Left ventricle myocardium superior (tissue), 1 donor: Measurements from ENCODE around the gene ITPR2. TPM values are rescaled to one million over a fixed set of nuclear protein-coding genes. Genes with fewer than 3 reads are reported as not detected.
"Not testable (repeated sequence)": the region's sequence is repeated elsewhere in the genome, so short reads cannot be mapped to it uniquely, and the experiment has no call there.

Experiments used
- ATAC-seq: fragments of 200-7000 bp; cut with Tn5 transposase; one replicate; pipeline ENCODE4 v1.9.1; 2020; ENCODE audit warnings: mild to moderate bottlenecking, moderate library complexity
- DNase-seq: peaks from one replicate; pipeline ENCODE4 v3.0.0-alpha.2; 2020
- intact Hi-C: fragments of 100-400 bp; cut with micrococcal nuclease; formaldehyde crosslinking; loops from one replicate; pipeline ENCODE4 v1.11.0; 2022
- long read RNA-seq: library from polyadenylated mRNA; unstranded; transcript quantifications from one replicate; pipeline ENCODE4 v2.0.0, GENCODE V29; 2021
- total RNA-seq: library from RNA; stranded (reverse); fragmentation: NEBNext Ultra II Directional; extraction: Animal tissue kit (Norgen Biotek cat#: 25700); gene quantifications from one replicate; pipeline ENCODE4 v1.2.1, GENCODE V29; 2021
- donor health status: DM: no; HTN: yes; CAD: no; lungs with severe emphysema.

Gene ITPR2
- 10.5 TPM for total RNA-seq
- long read RNA-seq, partial matches to known transcripts: 6 of 10 reads
- long read RNA-seq, other reads (novel, unspliced or antisense): 4 of 10 reads

DNA sequence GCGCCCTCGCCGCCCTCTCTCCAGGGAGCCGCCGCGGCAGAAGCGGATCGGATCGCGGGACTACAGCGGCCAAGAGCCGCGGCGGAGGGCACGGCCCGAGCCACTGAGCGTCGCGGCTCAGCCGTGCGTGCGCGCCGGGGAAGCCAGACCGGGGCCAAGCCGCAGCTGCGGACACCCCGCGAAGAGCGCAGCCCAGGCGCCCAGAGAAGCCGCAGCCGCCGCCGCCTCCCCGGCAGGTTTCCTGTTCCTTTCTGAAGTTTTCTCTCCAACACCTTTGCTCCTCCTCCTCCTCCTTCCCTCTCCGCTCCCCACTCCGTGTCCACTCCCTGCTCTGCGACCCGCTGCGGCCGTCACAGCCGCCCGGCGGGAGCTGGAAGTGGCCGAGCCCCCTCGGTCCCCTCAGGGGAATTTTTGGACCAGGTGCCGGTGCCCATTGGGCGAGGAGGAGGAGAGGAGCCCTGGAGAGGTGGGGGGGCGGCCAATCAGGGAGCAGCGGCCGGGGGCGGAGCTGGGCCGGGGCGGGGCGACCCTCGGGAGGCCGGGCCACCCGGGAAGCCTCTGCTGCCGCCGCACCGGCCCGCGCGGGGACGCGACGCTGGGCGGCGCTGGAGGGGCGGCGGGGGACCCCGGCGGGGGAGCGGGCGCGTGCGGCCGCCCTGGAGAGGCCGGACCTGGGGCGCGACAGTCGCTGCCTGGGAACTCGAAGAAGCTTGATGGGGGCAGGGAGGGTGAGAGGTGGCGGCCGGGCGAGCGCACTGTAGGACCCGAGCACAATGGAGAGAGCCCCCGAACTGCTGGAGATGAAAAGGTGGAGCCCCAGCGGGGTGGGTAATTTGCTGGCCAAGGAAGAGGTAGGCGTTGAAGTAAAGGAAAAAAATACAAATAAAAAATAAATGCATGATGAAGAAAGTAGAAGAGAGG is at the start of gene ITPR2:
TSS of gene ITPR2 (minus strand) at position 373 of the 921 bp plus-strand sequence. CDS start 413 bp downstream, outside the sequence.
- ATAC-seq (peak; percentile 96), DNase-seq (peak; percentile 96)
- intact Hi-C loops: no loop called here

DNA sequence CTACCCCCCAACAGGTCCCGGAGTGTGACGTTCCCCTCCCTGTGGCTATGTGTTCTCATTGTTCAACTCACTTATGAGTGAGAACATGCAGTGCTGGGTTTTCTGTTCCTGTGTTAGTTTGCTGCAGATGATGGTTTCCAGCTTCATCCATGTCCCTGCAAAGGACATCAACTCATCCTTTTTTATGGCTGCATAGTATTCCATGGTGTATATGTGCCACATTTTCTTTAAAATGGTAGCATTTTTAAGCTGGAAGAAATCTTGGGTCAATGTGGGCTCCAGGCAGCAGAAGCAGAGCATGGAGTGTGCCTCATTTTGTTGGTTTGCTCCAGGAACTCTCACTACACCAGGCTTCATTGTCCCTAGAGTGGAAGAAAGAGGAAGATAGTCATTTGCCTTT is 47.6 kb upstream of the ITPR2 start:
- DNase-seq (no peak), ATAC-seq (no peak)
- intact Hi-C loops: no loop called here

DNA sequence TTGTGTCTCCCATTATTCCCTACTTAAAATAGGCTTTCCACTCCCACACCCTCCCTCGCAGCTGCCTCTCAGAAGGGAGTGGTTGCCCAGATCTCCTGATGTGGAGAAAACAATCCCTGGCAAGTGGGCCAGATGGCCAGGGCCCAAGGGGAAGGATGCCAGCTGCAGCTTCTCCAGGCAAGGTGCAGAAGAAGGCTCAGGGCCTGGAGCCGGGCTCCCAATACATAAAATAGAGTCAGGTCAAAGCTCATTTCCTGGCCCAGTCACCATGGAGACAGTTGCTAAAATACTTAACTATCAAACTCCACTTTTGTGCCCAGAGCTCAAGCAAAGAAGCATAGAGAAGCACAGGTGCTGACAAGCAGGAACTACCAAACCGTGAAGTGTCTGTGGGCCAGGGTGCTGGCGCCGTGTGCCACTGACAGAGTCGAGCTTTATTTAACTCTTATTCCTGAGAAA is 45.7 kb upstream of the ITPR2 start:
- intact Hi-C loops: no loop called here
- peak; percentile 97 for ATAC-seq
- peak; percentile 89 for DNase-seq

DNA sequence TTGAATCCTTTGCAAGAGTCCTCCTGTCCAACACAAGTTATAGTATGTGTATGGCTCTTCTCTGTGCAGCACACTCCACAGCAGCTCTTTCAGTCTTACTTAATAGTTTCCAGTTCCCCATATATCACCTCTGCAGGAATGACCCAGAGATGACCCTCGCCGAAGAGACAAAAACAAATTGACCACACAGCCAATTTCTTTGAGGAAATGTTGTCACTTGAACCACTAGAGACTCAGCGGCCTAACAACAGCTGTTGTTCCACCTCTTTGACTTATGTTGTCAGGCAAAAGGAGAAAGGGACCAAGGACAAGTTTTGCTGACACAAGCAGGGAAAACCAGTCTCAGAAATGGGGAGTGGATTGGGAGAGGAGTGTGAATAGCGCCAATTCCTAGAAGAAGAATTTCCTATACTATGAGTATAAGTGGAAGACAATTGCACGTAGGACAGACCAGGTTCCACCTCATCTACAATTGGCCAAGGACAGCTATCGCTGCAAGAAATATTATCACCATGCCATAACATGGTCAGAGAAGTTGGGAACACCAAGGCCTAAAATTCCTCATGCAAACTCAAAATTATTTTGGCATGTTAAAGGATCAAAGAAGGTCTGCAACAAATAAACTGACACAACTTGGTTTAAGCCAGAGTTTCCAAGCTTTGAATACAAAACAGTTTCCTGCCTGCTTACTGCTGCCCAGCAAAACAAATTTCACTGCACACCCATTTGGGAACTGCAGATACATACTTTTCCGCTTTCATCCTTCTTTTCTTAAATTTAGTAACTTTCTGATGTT is 41.7 kb upstream of the ITPR2 start:
- intact Hi-C loops: no loop called here
- DNase-seq: no peak
- no peak for ATAC-seq

DNA sequence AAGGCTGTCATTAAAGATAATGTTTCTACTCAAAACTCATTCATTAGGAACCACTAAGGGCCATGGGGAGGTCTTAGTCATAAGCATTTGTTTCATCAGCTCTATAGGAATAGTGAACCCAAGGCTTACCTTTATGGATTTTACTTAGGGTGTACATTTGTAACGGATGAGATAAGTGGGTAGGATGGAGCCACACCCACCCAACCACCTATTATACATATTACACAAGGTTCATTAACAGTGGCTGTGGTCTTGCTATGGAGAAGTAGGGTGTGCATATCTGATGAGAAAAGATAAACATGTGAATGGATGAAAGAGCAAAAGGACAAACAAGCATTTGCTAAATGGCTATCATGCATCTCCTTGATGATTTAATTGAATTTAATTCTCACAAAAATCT is 39.6 kb upstream of the ITPR2 start:
- DNase-seq (no peak), ATAC-seq (no peak)
- intact Hi-C loops: no loop called here

DNA sequence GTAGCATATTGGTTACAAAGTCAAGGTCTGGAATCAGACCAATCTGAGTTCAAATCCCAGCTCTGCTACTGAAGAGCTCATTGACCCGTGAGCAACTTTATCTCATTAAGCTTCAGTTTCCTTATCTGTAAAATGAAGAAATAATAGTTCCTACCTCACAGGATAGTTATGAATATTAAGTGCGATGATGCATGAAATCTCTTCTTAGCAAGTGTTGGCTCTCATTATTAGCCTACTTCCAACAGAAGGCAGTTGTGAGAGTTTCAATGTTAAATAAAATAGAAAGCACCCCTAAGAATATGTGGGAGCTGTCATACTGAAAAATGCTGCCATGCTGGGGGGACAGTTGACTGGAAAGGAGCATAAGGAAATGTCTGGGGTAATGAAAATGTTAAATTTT is 39.0 kb upstream of the ITPR2 start:
- DNase-seq (no peak), ATAC-seq (no peak)
- intact Hi-C loops: no loop called here

DNA sequence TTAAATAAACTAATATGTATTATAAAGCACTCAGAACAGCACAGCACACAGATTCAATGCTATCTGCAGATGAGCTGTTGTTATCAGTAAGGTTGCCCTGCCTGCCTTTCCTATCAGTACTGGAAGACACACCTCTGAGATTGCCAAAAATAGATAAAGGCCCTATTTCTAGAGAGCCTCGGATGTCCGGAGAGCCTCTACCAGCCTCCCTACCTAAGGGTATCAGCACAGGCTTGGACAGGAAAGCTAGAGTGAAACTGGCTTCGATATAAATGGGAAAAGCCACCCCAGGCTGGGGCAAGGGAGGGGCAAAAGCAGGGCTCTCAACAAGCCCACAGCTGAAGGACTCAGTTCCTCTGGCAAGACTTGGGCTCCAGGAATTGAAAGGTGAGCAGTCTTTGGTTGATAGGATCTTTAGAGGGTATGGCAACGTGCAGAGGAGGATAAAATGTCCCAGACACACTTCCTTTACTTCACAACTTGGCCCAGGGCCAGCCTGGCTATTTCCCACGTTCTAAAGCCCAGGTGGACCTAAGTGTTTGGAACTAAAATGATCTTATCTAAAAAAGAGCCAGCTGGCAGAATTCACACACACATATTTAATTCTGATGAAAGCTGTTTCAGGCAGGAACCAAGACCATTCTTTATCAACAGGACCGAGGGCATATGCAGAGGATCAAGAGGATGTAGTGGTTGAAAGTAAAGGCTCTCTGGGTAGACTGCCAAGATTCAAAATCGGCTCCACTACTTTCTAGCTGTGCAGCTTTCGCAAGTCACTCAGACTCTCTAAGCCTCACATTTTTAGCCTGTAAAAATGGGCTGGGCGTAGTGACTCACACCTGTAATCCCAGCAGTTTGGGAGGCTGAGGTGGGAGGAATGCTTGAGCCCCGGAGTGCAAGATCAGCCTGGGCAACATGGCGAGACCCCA is 37.8 kb upstream of the ITPR2 start:
- ATAC-seq (peak; percentile 80), DNase-seq (peak; percentile 56)
- intact Hi-C loops: no loop called here

DNA sequence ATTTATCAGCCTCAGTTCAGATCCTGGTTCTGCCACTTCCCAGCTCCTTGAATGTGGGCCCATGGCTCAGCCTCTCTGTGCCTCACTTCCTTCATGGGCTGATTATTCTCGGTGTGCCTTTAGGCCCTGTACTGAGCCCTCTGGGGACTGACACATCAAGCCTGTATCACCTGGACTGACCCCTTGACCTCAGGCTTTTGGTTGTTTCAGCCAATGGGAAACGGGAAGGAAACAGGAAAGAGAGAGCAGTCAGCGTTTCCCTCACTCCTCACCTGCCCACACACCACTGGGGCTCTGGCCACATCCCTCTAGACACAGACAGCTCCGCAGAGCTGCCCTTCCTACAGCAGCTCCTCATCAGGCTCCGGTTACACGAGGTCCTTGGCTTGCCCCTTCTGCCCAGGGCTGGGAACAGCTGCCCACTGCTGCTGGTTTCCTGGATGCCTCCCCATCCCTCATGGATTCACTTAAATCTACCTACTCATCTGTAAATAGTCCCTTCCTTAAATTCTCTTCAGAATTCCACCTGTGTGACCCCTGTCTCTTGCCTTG is 37.0 kb upstream of the ITPR2 start:
- intact Hi-C loops: no loop called here
- no peak for DNase-seq
- ATAC-seq: no peak

DNA sequence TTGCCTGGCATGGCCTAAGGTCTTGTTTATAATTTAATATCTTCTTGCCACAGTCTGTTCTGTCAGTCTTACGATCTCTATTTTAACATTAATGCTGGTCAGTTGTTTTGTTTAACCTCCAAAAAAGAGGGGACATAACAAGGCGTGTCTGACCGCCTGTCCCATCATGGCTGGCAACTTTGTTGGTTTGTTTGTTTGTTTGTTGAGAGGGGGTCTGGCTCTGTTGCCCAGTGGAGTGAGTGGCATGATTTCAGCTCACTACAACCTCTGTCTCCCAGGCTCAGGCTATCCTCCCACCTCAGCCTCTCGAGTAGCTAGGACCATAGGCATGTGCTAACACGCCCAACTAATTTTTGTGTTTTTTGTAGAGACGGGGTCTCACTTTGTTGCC is 36.1 kb upstream of the ITPR2 start:
- intact Hi-C loops: no loop called here
- DNase-seq: no peak
- ATAC-seq: no peak

DNA sequence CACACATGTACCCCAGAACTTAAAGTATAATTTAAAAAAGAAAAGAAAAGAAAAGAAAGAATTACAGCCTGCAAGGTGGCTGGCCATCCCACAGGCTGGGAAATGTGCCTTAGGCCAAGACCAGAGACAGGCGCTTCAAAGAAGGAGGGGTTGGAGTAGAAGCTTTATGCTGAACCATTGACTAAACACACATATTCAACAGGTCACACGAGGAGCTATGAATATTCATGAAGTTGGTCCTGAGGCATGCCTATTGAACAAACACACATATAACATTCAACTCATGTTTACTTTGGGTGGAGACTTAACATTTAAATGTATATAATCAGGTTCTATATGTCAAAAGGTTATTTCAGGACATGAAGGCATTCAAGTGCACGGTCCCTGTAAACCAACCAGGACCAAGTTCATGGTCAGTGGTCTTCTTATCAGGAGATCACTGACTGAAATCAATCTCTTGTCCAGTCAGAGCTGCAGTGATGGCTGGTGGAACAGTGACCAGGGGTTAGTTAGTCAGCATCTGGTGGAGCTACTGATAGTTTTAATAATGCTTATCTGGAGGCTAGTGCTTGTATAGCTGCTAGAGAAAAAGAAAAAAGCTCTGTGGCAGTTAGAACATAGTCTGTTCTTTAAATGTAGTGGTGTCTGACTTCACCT is 35.6 kb upstream of the ITPR2 start:
- intact Hi-C loops: no loop called here
- no peak for DNase-seq
- ATAC-seq: no peak

DNA sequence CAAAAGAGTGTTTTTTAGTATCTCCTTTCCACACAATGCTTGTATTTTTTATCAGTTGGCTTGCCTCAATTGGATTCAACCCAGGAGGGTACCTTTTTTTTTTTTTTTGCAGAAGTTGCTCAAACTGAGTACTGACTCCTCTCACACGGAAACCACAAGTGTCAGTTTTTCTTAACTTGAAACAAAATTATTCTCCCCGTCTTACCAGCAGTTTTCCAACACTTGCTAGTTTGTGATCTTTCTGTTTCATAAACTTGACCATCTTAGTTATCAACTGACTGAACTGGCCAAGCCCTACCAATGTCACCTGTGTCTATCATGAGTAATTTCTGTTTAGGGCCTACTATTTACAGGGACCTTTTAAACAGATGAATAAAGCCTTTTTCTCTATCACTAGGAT is 34.1 kb upstream of the ITPR2 start:
- ATAC-seq (no peak), DNase-seq (no peak)
- intact Hi-C loops: no loop called here

DNA sequence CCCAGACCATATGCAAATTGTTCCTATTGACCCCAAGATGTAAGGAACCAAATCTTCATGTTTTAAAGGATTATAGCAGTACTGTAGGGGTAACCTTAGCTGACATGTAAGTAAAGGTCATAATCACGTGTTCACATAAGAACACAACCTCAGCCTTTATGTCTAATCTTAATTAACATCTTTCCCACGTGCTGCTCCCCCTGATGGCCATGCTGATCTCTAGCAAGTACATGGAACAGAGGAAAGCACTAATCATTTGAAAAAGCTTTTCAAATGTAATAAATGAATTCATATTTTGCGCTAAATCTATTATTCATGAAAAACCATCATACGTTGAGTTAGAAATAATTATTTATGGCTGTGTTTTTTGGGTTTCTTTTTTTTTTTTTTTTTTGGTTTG is 30.5 kb upstream of the ITPR2 start:
- intact Hi-C loops: no loop called here
- ATAC-seq (no peak), DNase-seq (no peak)

DNA sequence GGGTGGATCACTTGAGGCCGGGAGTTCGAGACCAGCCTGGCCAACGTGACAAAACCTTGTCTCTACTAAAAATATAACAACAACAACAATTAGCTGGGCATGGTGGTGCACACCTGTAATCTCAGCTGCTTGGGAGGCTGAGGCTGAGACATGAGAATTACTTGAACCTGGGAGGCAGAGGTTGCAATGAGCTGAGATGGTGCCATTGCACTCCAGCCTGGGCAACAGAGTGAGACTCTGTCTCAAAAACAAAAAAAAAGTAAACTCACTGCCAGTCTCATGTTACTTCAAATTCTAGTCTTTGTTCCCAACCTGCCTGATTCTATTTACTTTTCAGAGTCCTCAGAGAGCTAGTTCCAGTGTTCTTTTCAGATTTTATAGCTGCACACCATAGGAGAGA is 29.8 kb upstream of the ITPR2 start:
- intact Hi-C loops, ATAC-seq, DNase-seq: not testable (repeated sequence)

DNA sequence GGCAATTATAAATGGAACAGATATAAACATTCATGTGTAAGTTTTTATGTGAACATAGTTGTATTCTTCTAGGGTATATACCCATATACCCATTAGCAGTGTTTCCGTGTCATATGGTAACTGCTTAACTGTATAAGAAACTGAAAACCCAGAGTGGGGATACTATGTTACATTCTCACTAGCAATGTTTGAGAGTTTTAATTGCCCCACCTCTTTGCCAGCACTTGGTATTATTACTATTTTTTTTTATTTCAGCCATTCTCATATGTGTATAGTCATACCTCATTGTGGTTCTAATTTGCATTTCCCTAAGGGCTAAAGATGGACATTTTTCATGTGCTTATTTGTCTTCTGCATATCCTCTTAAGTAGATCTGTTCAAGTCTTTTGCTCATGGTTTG is 28.7 kb upstream of the ITPR2 start:
- ATAC-seq (no peak), DNase-seq (no peak)
- intact Hi-C loops: no loop called here

DNA sequence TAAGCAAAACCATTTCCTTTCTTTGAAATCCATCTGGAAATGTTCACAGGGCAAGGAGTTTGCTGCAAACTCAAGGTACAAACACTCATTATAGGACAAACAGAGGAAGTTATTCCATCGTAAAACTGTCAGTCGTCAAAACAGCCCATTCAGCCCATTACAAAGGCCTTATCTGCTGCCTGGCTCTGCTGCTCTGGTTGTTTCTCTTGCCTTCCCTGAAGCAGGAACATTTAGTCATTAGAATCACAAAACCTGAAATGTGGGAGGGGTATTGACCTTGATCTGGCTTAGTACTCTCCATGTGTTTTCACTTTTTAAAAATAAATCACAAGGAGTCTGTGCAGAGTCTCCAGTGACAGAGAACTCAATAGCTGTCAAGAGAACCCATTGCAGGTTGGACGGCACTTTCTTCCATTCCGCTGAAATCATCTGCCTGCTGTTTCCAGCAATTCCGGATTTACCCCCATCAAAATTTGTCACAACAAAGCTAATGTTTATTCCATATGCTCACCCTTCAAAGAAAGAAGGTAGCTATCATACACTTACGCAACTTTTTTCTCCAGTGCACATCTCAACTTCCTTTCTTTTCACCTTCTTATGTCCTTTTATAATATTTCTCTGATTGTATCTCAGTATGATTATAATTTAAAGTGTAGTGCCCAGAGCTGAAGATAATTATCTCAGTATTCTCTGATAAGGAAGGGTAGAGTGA is 24.6 kb upstream of the ITPR2 start:
- ATAC-seq: peak; percentile 65
- intact Hi-C loops: no loop called here
- DNase-seq: no peak

DNA sequence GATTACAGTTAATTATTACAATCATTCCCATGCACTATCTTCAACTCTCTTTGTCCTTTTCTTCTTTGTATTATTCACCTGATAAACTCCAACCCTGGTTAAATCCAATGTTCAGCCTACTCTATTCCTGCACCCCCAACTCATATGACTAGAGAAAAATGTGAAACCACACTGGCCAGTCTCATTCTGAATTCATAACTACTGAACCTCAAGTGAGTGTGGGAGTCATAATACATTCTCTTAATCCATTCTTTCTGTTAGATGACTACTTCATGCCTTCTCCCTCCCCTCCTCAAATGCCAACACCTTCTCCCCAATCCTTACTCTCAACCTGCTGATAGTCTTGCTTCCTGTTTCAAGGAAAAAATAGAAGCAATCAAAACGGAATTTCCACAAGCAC is 22.3 kb upstream of the ITPR2 start:
- intact Hi-C loops: no loop called here
- DNase-seq (no peak), ATAC-seq (no peak)

DNA sequence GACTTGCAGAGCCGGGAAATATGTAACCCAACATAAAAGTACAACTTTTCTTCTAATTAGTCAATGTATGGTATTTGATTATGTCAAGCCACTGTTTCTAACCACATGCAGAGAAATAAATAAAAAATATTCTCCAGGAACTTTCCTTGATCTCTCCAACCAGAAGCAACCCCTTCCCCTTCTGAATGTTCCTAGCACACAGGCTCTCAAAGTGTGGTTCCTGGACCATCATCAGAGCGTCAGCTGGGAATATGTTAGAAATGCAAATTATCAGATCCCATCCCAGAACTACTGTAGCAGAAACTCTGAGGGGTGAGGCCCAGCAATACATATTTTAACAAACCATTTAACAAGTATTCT is 21.0 kb upstream of the ITPR2 start:
- intact Hi-C loops: loop anchor here (5.0 kb wide), 1 partner anchor 33 kb away; no protein-coding TSS in a partner anchor
- no peak for DNase-seq

More for the DNA sequence above, 21.0 kb upstream of the ITPR2 start:
- no peak for ATAC-seq
